Mucosa of descending colon (tissue), 3 donors: ENCODE results near the gene MPPED2. TPM values are rescaled to one million over a fixed set of nuclear protein-coding genes. Genes with fewer than 3 reads are reported as not detected.

ENCODE experiments used
- ATAC-seq: fragments of 200-7000 bp; cut with Tn5 transposase; one replicate; pipeline ENCODE4 v1.9.1; 2020; ENCODE audit warnings: mild to moderate bottlenecking, moderate library complexity
- DNase-seq, 3 donors: peaks; one replicate each; pipeline ENCODE4 v3.0.0-alpha.2; 2020
- H3K36me3 ChIP-seq: fragments of 200-600 bp; one replicate; pipeline ENCODE4 v1.8.0; 2021; ENCODE audit warnings: low read depth, mild to moderate bottlenecking
- H3K4me1 ChIP-seq: fragments of 200-600 bp; one replicate; pipeline ENCODE4 v1.8.0; 2021; ENCODE audit warnings: low read depth, mild to moderate bottlenecking
- H3K4me3 ChIP-seq: fragments of 200-600 bp; one replicate; pipeline ENCODE4 v1.8.0; 2021; ENCODE audit warnings: mild to moderate bottlenecking
- H3K9me3 ChIP-seq: fragments of 200-600 bp; one replicate; pipeline ENCODE4 v1.8.0; 2021; ENCODE audit warnings: mild to moderate bottlenecking
- CTCF ChIP-seq: fragments of 200-600 bp; IDR thresholded peaks from one replicate; pipeline ENCODE4 v1.8.0; 2022; ENCODE audit warnings: antibody characterized with exemption, mild to moderate bottlenecking
- intact Hi-C, 2 donors: fragments of 100-400 bp; cut with DNase I in 1 of 2; cut with micrococcal nuclease in 1 of 2; formaldehyde crosslinking; loops; one replicate each; pipeline versions ENCODE4 v1.11.0 to v1.11.1; 2022; cut with DNase I, micrococcal nuclease
- total RNA-seq, 3 donors: library from RNA; stranded (reverse); fragmentation: NEBNext Ultra II Directional in 2 of 3; extraction: Animal tissue kit (Norgen Biotek cat#: 25700) in 2 of 3; gene quantifications; one replicate each; pipeline versions ENCODE4 v1.2.1 to v1.2.4, GENCODE V29; 2021 to 2023
- donor health status: DM: no; HTN: no; CAD: no; lungs with moderate emphysema.
- donor health status: DM: no; HTN: no; CAD: no.
- donor health status: DM: no; HTN: yes; CAD: no.

The MPPED2 gene
- total RNA-seq, 3 donors from 2014 or later, result 0.64 to 10.1 (median 1.6) TPM

- H3K36me3 ChIP-seq, result no peaks in the 10 kb centered on the region
- intact Hi-C loops, result no loop called here
Measured at GRCh38 chr11:30578406-30578805, 7.7 kb downstream of the MPPED2 start.

GRCh38 chr11:30573951-30574350, 12.2 kb downstream of the MPPED2 start:
- Histone ChIP-seq H3K9me3 (no peaks in the 10 kb centered on the region), H3K36me3 (no peaks in the 10 kb centered on the region), H3K4me1 (no peaks in the 10 kb centered on the region), H3K4me3 (no peak overlapping the region)
- DNase-seq, result no peak
- ATAC-seq, result no peak
- no peak for TF ChIP-seq CTCF
- intact Hi-C loops, result no loop called here

More at GRCh38 chr11:30578406-30578805, 7.7 kb downstream of the MPPED2 start:
- Histone ChIP-seq H3K4me1 (no peaks in the 10 kb centered on the region), H3K9me3 (no peaks in the 10 kb centered on the region), H3K4me3 (no peak overlapping the region)
- TF ChIP-seq CTCF, result no peak
- ATAC-seq (no peak), DNase-seq (no peak)

- no peak for DNase-seq
- H3K9me3 ChIP-seq, result no peaks in the 10 kb centered on the region
- no peak overlapping the region for H3K4me3 ChIP-seq
- intact Hi-C loops, result no loop called here
- TF ChIP-seq CTCF, result no peak
- H3K36me3 ChIP-seq, result no peaks in the 10 kb centered on the region
- ATAC-seq, result no peak
- H3K4me1 ChIP-seq, result no peaks in the 10 kb centered on the region
Measured at GRCh38 chr11:30568931-30569330, 17.2 kb downstream of the MPPED2 start.

- H3K9me3 ChIP-seq, result no peaks in the 10 kb centered on the region
- intact Hi-C loops, result no loop called here
- no peak for TF ChIP-seq CTCF
- H3K36me3 ChIP-seq, result no peaks in the 10 kb centered on the region
- DNase-seq (no peak), ATAC-seq (no peak)
- H3K4me3 ChIP-seq, result no peak overlapping the region
- H3K4me1 ChIP-seq, result no peaks in the 10 kb centered on the region
Measured at GRCh38 chr11:30567644-30568043, 18.5 kb downstream of the MPPED2 start.

- Histone ChIP-seq H3K4me1 (no peaks in the 10 kb centered on the region), H3K36me3 (no peaks in the 10 kb centered on the region), H3K4me3 (no peak overlapping the region), H3K9me3 (no peaks in the 10 kb centered on the region)
- ATAC-seq (no peak), DNase-seq (no peak)
- intact Hi-C loops, result no loop called here
- TF ChIP-seq CTCF, result no peak
Measured at GRCh38 chr11:30567120-30567519, 19.0 kb downstream of the MPPED2 start.

- no peaks in the 10 kb centered on the region for H3K4me1 ChIP-seq
- no peaks in the 10 kb centered on the region for H3K36me3 ChIP-seq
- no peak for TF ChIP-seq CTCF
- intact Hi-C loops, result no loop called here
- no peaks in the 10 kb centered on the region for H3K9me3 ChIP-seq
- DNase-seq (no peak), ATAC-seq (no peak)
- no peak overlapping the region for H3K4me3 ChIP-seq
Measured at GRCh38 chr11:30566482-30566881, 19.7 kb downstream of the MPPED2 start.
